ENCODE results near the gene SNX4.

SNX4 gene

GRCh38 chr3:125403789-125404188 lies 116.2 kb downstream of the SNX4 start:
- DNase-seq (ENCODE audit: low spot score), result no peak

- no peak for DNase-seq (ENCODE audit: low spot score)
Measured at GRCh38 chr3:125402639-125403038, 117.4 kb downstream of the SNX4 start.

GRCh38 chr3:125401402-125401801 lies 118.6 kb downstream of the SNX4 start:
- no peak for DNase-seq (ENCODE audit: low spot score)

- DNase-seq (ENCODE audit: low spot score), result peak; percentile 48
Measured at GRCh38 chr3:125398952-125399351, 121.0 kb downstream of the SNX4 start.
